HEK293 (cell line): ENCODE measurements around the gene HTATSF1.

ENCODE experiments used
- CTCF ChIA-PET: fragments of 350-600 bp; formaldehyde crosslinking; extraction: SDS; loops from one replicate; lab custom pipeline; 2021; ENCODE audit warnings: antibody characterized with exemption; lab: Yijun Ruan, JAX
- POLR2A ChIA-PET: fragments of 300-600 bp; formaldehyde crosslinking; extraction: SDS; loops from one replicate; lab custom pipeline; 2020; ENCODE audit warnings: antibody characterized with exemption, inconsistent platforms; lab: Yijun Ruan, JAX
- H3K27ac ChIP-seq: fragments of 200-500 bp; sonication (Bioruptor generic); 2 replicates; pipeline ENCODE4 v1.5.1; 2014; ENCODE audit warnings: low read depth, low read length, control low read depth, inconsistent platforms; ENCODE audit errors: extremely low read depth
- H3K36me3 ChIP-seq, 2 experiments: fragments of 200-500 bp in 1 of 2; sonication (Bioruptor generic) in 1 of 2; 1 replicate in 1 of 2; 2 replicates in 1 of 2; pipeline ENCODE4 v1.5.1; 2014 to 2017; ENCODE audit warnings: inconsistent platforms in 2 of 2, low read length in 2 of 2; ENCODE audit not compliant: control insufficient read depth in 2 of 2, insufficient read depth in 1 of 2
- H3K4me1 ChIP-seq: fragments of 200-500 bp; sonication (Bioruptor generic); 2 replicates; pipeline ENCODE4 v1.5.1; 2014; ENCODE audit warnings: mild to moderate bottlenecking, low read length, inconsistent platforms; ENCODE audit not compliant: control insufficient read depth, insufficient read depth
- H3K4me3 ChIP-seq: 2 replicates; pipeline ENCODE4 v1.5.1; 2011; ENCODE audit warnings: low read depth, mild to moderate bottlenecking, control low read depth, low read length, moderate library complexity
- H3K9me3 ChIP-seq: fragments of 200-500 bp; sonication (Bioruptor generic); 2 replicates; pipeline ENCODE4 v1.5.1; 2014; ENCODE audit warnings: low read depth, low read length, inconsistent platforms; ENCODE audit not compliant: control insufficient read depth, insufficient read depth
- CTCF ChIP-seq: fragments of 450-650 bp; formaldehyde crosslinking; IDR thresholded peaks from 2 replicates; pipeline ENCODE4 v1.5.1; 2016; ENCODE audit warnings: missing biosample characterization, missing genetic modification characterization
- FEZF1 ChIP-seq: fragments of 450-650 bp; formaldehyde crosslinking; IDR thresholded peaks from 2 replicates; pipeline ENCODE4 v1.5.1; 2016; ENCODE audit warnings: missing biosample characterization, missing genetic modification characterization
- GLI4 ChIP-seq: fragments of 450-650 bp; formaldehyde crosslinking; IDR thresholded peaks from 2 replicates; pipeline ENCODE4 v1.5.1; 2016; ENCODE audit warnings: missing biosample characterization, missing genetic modification characterization
- KLF17 ChIP-seq: fragments of 450-650 bp; formaldehyde crosslinking; IDR thresholded peaks from 2 replicates; pipeline ENCODE4 v1.5.1; 2016; ENCODE audit warnings: missing biosample characterization, missing genetic modification characterization
- MYNN ChIP-seq: fragments of 450-650 bp; formaldehyde crosslinking; IDR thresholded peaks from 2 replicates; pipeline ENCODE4 v1.5.1; 2016; ENCODE audit warnings: missing biosample characterization, missing genetic modification characterization, borderline replicate concordance
- ZBTB21 ChIP-seq: fragments of 450-650 bp; formaldehyde crosslinking; IDR thresholded peaks from 2 replicates; pipeline ENCODE4 v1.5.1; 2017; ENCODE audit warnings: missing biosample characterization, missing genetic modification characterization
- ZBTB49 ChIP-seq: fragments of 450-650 bp; formaldehyde crosslinking; IDR thresholded peaks from 2 replicates; pipeline ENCODE4 v1.5.1; 2016; ENCODE audit warnings: missing biosample characterization, missing genetic modification characterization, low read depth
- ZFP3 ChIP-seq: fragments of 450-650 bp; formaldehyde crosslinking; IDR thresholded peaks from 2 replicates; pipeline ENCODE4 v1.5.1; 2016; ENCODE audit warnings: low read depth, missing biosample characterization, missing genetic modification characterization
- ZNF133 ChIP-seq: fragments of 450-650 bp; formaldehyde crosslinking; IDR thresholded peaks from 2 replicates; pipeline ENCODE4 v1.5.1; 2016; ENCODE audit warnings: missing biosample characterization, missing genetic modification characterization
- ZNF169 ChIP-seq: fragments of 450-650 bp; formaldehyde crosslinking; IDR thresholded peaks from 2 replicates; pipeline ENCODE4 v1.5.1; 2016; ENCODE audit warnings: missing biosample characterization, missing genetic modification characterization
- ZNF211 ChIP-seq: fragments of 450-650 bp; formaldehyde crosslinking; IDR thresholded peaks from 2 replicates; pipeline ENCODE4 v1.5.1; 2016; ENCODE audit warnings: low read depth, missing biosample characterization, missing genetic modification characterization
- ZNF248 ChIP-seq: fragments of 450-650 bp; formaldehyde crosslinking; IDR thresholded peaks from 2 replicates; pipeline ENCODE4 v1.5.1; 2017; ENCODE audit warnings: missing biosample characterization, missing genetic modification characterization
- ZNF311 ChIP-seq: fragments of 450-650 bp; formaldehyde crosslinking; IDR thresholded peaks from 2 replicates; pipeline ENCODE4 v1.5.1; 2017; ENCODE audit warnings: missing biosample characterization, missing genetic modification characterization, borderline replicate concordance
- ZNF335 ChIP-seq: fragments of 450-650 bp; formaldehyde crosslinking; conservative IDR thresholded peaks from 2 replicates; pipeline ENCODE4 v1.5.1; 2016; ENCODE audit warnings: missing biosample characterization, missing genetic modification characterization
- ZNF354C ChIP-seq: fragments of 450-650 bp; formaldehyde crosslinking; IDR thresholded peaks from 2 replicates; pipeline ENCODE4 v1.5.1; 2016; ENCODE audit warnings: missing biosample characterization, missing genetic modification characterization, low read depth, borderline replicate concordance
- ZNF391 ChIP-seq: fragments of 450-650 bp; formaldehyde crosslinking; IDR thresholded peaks from 2 replicates; pipeline ENCODE4 v1.5.1; 2016; ENCODE audit warnings: low read depth, missing biosample characterization, missing genetic modification characterization, borderline replicate concordance
- ZNF394 ChIP-seq: fragments of 450-650 bp; formaldehyde crosslinking; IDR thresholded peaks from 2 replicates; pipeline ENCODE4 v1.5.1; 2016; ENCODE audit warnings: missing biosample characterization, missing genetic modification characterization, mild to moderate bottlenecking, moderate library complexity, borderline replicate concordance
- ZNF404 ChIP-seq: fragments of 450-650 bp; formaldehyde crosslinking; IDR thresholded peaks from 2 replicates; pipeline ENCODE4 v1.5.1; 2017; ENCODE audit warnings: missing biosample characterization, missing genetic modification characterization
- ZNF571 ChIP-seq: fragments of 450-650 bp; formaldehyde crosslinking; IDR thresholded peaks from 2 replicates; pipeline ENCODE4 v1.5.0; 2017; ENCODE audit warnings: missing biosample characterization, missing genetic modification characterization
- ZNF654 ChIP-seq: fragments of 450-650 bp; formaldehyde crosslinking; IDR thresholded peaks from 2 replicates; pipeline ENCODE4 v1.5.1; 2016; ENCODE audit warnings: low read depth, missing biosample characterization, missing genetic modification characterization
- ZNF707 ChIP-seq: fragments of 450-650 bp; formaldehyde crosslinking; IDR thresholded peaks from 2 replicates; pipeline ENCODE4 v1.5.1; 2016; ENCODE audit warnings: missing biosample characterization, missing genetic modification characterization
- TF ChIP-seq, protein P1 (sequence below): fragments of 450-650 bp; formaldehyde crosslinking; IDR thresholded peaks from 2 replicates; pipeline ENCODE4 v1.5.1; 2017; ENCODE audit warnings: missing biosample characterization, missing genetic modification characterization
- TF ChIP-seq, protein P2 (sequence below): sonication (generic); formaldehyde crosslinking; IDR thresholded peaks from 2 replicates; pipeline ENCODE4 v1.8.1; 2022; ENCODE audit warnings: mild to moderate bottlenecking, moderate library complexity, missing genetic modification reagents

HTATSF1 gene

GRCh38 chrX:136534131-136534530 is 36.7 kb downstream of the HTATSF1 start:
- no peak overlapping the region for H3K27ac ChIP-seq
- CTCF ChIA-PET = interaction anchor here (0.7 kb wide), 1 partner anchor 252 kb away, joined by 4 read pairs; no protein-coding TSS in a partner anchor
- TF ChIP-seq ZFP3 (tag by site-specific recombination) (no peak), ZNF654 (tag by site-specific recombination) (no peak), MYNN (no peak), ZNF311 (tag by site-specific recombination) (no peak), ZNF169 (tag by site-specific recombination) (no peak), ZNF133 (tag by site-specific recombination) (no peak), FEZF1 (tag by site-specific recombination) (no peak), ZNF354C (tag by site-specific recombination) (no peak), ZNF391 (tag by site-specific recombination) (no peak), CTCF (tag by site-specific recombination) (no peak), ZNF404 (tag by site-specific recombination) (no peak), ZNF335 (no peak), ZNF571 (tag by site-specific recombination) (no peak), ZNF248 (tag by site-specific recombination) (no peak), KLF17 (no peak), ZNF707 (tag by site-specific recombination) (no peak), GLI4 (no peak), ZNF394 (tag by site-specific recombination) (no peak)
- TF ChIP-seq, protein P1, sequence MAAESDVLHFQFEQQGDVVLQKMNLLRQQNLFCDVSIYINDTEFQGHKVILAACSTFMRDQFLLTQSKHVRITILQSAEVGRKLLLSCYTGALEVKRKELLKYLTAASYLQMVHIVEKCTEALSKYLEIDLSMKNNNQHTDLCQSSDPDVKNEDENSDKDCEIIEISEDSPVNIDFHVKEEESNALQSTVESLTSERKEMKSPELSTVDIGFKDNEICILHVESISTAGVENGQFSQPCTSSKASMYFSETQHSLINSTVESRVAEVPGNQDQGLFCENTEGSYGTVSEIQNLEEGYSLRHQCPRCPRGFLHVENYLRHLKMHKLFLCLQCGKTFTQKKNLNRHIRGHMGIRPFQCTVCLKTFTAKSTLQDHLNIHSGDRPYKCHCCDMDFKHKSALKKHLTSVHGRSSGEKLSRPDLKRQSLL (tag by site-specific recombination) = no peak
- TF ChIP-seq, protein P2, sequence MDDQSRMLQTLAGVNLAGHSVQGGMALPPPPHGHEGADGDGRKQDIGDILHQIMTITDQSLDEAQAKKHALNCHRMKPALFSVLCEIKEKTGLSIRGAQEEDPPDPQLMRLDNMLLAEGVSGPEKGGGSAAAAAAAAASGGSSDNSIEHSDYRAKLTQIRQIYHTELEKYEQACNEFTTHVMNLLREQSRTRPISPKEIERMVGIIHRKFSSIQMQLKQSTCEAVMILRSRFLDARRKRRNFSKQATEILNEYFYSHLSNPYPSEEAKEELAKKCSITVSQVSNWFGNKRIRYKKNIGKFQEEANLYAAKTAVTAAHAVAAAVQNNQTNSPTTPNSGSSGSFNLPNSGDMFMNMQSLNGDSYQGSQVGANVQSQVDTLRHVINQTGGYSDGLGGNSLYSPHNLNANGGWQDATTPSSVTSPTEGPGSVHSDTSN = no peak
- TF ChIP-seq, all 188 proteins: peak for 0
- POLR2A ChIA-PET = no interaction called here
- H3K4me3 ChIP-seq = no peak overlapping the region
- no peaks in the 10 kb centered on the region for H3K4me1 ChIP-seq
- no peaks in the 10 kb centered on the region for H3K36me3 ChIP-seq
- no peaks in the 10 kb centered on the region for H3K9me3 ChIP-seq

GRCh38 chrX:136538811-136539210 is 41.4 kb downstream of the HTATSF1 start:
- H3K9me3 ChIP-seq = no peaks in the 10 kb centered on the region
- TF ChIP-seq ZBTB21 (tag by site-specific recombination) = no peak
- no peak for TF ChIP-seq ZNF211 (tag by site-specific recombination)
- no peak for TF ChIP-seq ZBTB49 (tag by site-specific recombination)
- H3K36me3 ChIP-seq = no peaks in the 10 kb centered on the region
- H3K27ac ChIP-seq = no peak overlapping the region
- peaks cover 9% of the 10 kb centered on the region for H3K4me1 ChIP-seq
- CTCF ChIA-PET = interaction anchor here (1.2 to 1.5 kb wide), 2 partner anchors 39 to 156 kb away, joined by 3 to 5 read pairs; no protein-coding TSS in a partner anchor
- POLR2A ChIA-PET = no interaction called here
- H3K4me3 ChIP-seq = no peak overlapping the region
